ENCODE results near the gene LMO1. TPM values are rescaled to one million over a fixed set of nuclear protein-coding genes. Genes with fewer than 3 reads are reported as not detected.

The LMO1 gene
- total and polyA plus RNA-seq, 10 of the 15 experiments (the other 5 are each of a cell fraction or from before 2014, with no cell fraction given) = not detected

GRCh38 chr11:8224161-8224591 is 39.5 kb downstream of the LMO1 start (continued):
- no peak for TF ChIP-seq CUX1 (IDR thresholded peaks at IDR 0.05; ENCODE audit: insufficient replicate concordance, low read depth, low read length)

- 32% methylated on average over 6 of the region's 6 CpGs for WGBS (ENCODE audit: insufficient coverage, insufficient replicate concordance, low lambda C conversion rate, missing lambda C conversion rate)
- ATAC-seq = no peak
- Histone ChIP-seq H3K79me2 (ENCODE audit: control insufficient read depth, insufficient read depth, low read length) (no peaks in the 10 kb centered on the region), H3K4me3 (no peak overlapping the region), H3K4me2 (ENCODE audit: control insufficient read depth, insufficient read depth) (no peak overlapping the region), H2AFZ (ENCODE audit: control insufficient read depth, low read depth, low read length) (no peak overlapping the region), H3K9ac (ENCODE audit: control insufficient read depth, insufficient read depth, low read length) (no peak overlapping the region), H3K27me3 (replicated peaks in 1 of 2; ENCODE audit: control insufficient read depth in 2 of 2, insufficient read depth in 2 of 2, low read length in 1 of 2) (no peaks in the 10 kb centered on the region), H3K27ac (ENCODE audit: control insufficient read depth, insufficient read depth) (no peak overlapping the region), H3K36me3 (ENCODE audit: control insufficient read depth in 2 of 2, insufficient read depth in 2 of 2, low read length in 1 of 2) (no peaks in the 10 kb centered on the region), H4K20me1 (ENCODE audit: control insufficient read depth, insufficient read depth) (no peaks in the 10 kb centered on the region), H3K9me3 (replicated peaks; ENCODE audit: control insufficient read depth, insufficient read depth, low read length) (no peaks in the 10 kb centered on the region), H3K4me1 (ENCODE audit: control insufficient read depth, insufficient read depth, low read length) (no peaks in the 10 kb centered on the region; the same call in 1 of the 2 replicates)
- CTCF ChIA-PET = interaction anchor here (0.8 to 6.6 kb wide), 8 partner anchors 13 to 343 kb away, joined by 3 to 66 read pairs (median 4); partner anchors contain the start of gene LMO1
- FAIRE-seq = no peak
- POLR2A ChIA-PET = no interaction called here
- intact Hi-C loops (cut with micrococcal nuclease; ENCODE audit: unreplicated experiment) (loop anchor here (10.0 kb wide), 2 partner anchors 381 to 731 kb away; no protein-coding TSS in a partner anchor), in situ Hi-C loops (cut with MboI) (no loop called here)
- no TSS peak for BruUV-seq (replicated peaks)
- TF ChIP-seq YY1 (IDR thresholded peaks at IDR 0.05; ENCODE audit: low read depth, low read length) = no peak
- TF ChIP-seq RELA (IDR thresholded peaks at IDR 0.05; ENCODE audit: borderline replicate concordance, partially characterized antibody) = no peak
- RAD21 ChIA-PET (ENCODE audit: unreplicated experiment) = interaction anchor here (0.9 to 3.3 kb wide), 2 partner anchors 40 to 343 kb away, joined by 3 to 13 read pairs; partner anchors contain the start of gene LMO1
- no peak for DNase-seq (ENCODE audit: low read depth, low spot score)
- SMC1A ChIA-PET (ENCODE audit: uncharacterized antibody, unreplicated experiment) = interaction anchor here (1.7 kb wide), 1 partner anchor 40 kb away, joined by 5 read pairs; the partner anchor contains the start of gene LMO1
Measured at GRCh38 chr11:8223513-8223900, 40.2 kb downstream of the LMO1 start.

Data from GM12878 (cell line).